ENCODE results near the gene FBXO24.

The FBXO24 gene

DNA sequence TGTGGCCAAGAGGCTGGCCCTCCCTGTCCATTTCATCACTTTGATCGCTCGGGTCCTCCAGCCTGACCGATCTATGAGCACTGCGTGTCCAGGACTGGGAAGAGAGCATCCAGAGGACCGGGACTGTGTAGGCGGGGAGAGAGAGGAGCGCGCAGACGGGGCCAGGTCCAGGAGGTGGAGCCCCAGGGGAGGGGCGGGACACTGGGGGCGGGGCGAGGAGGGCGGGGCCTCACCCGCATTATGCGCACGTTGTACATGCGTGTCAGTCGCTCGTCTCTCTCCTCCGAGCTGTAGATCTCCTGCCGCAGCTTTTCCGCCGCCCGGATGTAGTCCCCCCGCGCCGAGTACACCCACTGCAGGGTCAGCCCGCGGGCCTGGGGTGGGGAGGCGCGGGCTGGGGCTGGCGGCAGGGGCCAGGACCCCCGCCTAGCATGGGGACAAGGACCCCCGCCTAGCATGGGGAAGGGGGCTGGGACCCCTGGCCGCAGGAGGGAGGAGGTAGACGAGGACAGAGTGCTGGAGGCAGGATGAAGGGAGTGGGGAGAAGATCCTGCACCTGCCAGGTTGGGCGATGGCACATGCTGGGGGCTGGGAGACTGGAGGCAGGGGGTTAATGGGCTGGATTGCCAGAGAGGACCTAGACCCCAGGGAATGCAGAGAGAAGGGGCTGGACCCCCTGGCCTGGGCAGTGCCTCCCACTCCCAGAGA is 40.6 kb downstream of the FBXO24 start:
- no peaks in the 10 kb centered on the region for H3K27me3 Mint-ChIP-seq
- H3K36me3 Mint-ChIP-seq (ENCODE audit: low read depth) = peaks cover 3% of the 10 kb centered on the region
- DNase-seq (peak; percentile 88), ATAC-seq (peak; percentile 96)
- H3K27ac Mint-ChIP-seq = peak overlapping the region; percentile 81
- H3K9me3 Mint-ChIP-seq = no peaks in the 10 kb centered on the region
- H3K4me3 Mint-ChIP-seq = peak overlapping the region; percentile 79
- peaks cover 15% of the 10 kb centered on the region for H3K4me1 Mint-ChIP-seq

DNA sequence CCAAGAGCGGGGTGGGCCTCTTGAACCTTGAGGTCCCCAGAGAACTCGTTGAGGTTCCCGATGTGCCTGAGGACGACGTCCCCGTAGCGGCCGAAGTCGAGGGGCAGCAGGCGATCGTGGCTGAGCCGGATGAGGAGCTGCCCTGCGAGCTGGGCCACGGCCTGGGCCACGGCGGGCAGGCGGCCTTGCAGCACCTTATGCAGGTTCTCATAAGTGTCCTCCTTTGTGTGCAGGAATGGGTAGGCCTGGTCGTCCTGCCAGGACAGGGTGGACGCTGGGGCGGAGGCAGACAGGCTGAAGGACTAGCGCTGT is 41.1 kb downstream of the FBXO24 start:
- H3K4me3 Mint-ChIP-seq = peak overlapping the region; percentile 79

DNA sequence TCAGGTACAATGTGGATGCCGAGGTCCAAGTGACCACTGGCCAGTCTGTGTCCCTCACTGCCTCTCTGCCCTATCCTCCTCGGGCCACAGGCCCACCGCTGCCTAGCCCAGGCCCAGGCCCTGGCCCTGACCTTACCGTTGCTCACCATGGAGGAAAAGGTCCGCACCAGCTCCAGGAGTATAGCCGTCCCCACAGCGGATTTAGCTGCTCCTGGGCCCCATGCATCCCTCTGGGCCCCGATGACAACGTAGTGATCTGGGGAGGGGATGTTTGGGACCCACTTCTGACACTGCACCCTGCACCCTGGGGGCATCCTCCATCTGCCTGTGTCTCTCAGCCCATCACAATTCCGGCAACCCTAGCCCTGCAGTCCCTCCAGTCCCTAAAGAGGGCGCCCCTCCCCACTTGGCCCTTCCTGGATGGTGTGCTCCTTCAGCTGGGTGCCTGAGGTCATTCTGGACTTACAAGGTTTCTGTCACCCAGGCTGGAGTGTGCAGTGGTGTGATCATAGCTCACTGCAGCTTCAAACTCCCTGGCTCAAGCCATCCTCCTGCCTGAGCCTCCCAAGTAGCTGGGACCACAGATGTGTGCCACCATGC is 43.1 kb downstream of the FBXO24 start:
- no peak overlapping the region for H3K27ac Mint-ChIP-seq
- H3K9me3 Mint-ChIP-seq = no peaks in the 10 kb centered on the region
- peaks cover 32% of the 10 kb centered on the region for H3K4me1 Mint-ChIP-seq
- peaks cover 2% of the 10 kb centered on the region for H3K27me3 Mint-ChIP-seq
- ATAC-seq = no peak
- no peak overlapping the region for H3K4me3 Mint-ChIP-seq
- peaks cover 4% of the 10 kb centered on the region for H3K36me3 Mint-ChIP-seq (ENCODE audit: low read depth)
- peak; percentile 45 for DNase-seq

More for the DNA sequence above, 41.1 kb downstream of the FBXO24 start:
- H3K36me3 Mint-ChIP-seq (ENCODE audit: low read depth) = peaks cover 3% of the 10 kb centered on the region
- DNase-seq = no peak
- no peaks in the 10 kb centered on the region for H3K9me3 Mint-ChIP-seq
- H3K27me3 Mint-ChIP-seq = peaks cover under 1% of the 10 kb centered on the region
- no peak for ATAC-seq
- H3K4me1 Mint-ChIP-seq = peaks cover 17% of the 10 kb centered on the region
- H3K27ac Mint-ChIP-seq = peak overlapping the region; percentile 81

DNA sequence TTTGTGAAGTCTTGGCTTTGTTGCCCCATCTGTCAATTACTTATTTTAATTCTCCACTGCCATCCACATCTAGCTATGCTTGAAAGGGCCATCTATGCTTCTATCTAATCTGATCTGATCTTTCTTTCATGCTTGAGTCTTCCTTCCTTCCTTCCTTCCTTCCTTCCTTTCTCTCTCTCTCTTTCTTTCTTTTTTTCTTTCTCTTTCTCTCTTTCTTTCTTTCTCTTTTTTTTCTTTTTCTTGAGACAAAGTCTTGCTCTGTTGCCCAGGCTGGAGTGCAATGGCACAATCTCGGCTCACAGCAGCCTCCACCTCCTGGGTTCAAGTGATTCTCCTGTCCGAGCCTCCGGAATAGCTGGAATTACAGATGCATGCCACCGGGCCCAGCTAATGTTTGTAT is 43.9 kb downstream of the FBXO24 start:
- Mint-ChIP-seq H3K9me3 (no peaks in the 10 kb centered on the region), H3K36me3 (ENCODE audit: low read depth) (peaks cover 4% of the 10 kb centered on the region), H3K27me3 (peaks cover 2% of the 10 kb centered on the region), H3K4me1 (peaks cover 33% of the 10 kb centered on the region), H3K4me3 (no peak overlapping the region), H3K27ac (no peak overlapping the region)
- ATAC-seq = no peak
- DNase-seq = no peak

DNA sequence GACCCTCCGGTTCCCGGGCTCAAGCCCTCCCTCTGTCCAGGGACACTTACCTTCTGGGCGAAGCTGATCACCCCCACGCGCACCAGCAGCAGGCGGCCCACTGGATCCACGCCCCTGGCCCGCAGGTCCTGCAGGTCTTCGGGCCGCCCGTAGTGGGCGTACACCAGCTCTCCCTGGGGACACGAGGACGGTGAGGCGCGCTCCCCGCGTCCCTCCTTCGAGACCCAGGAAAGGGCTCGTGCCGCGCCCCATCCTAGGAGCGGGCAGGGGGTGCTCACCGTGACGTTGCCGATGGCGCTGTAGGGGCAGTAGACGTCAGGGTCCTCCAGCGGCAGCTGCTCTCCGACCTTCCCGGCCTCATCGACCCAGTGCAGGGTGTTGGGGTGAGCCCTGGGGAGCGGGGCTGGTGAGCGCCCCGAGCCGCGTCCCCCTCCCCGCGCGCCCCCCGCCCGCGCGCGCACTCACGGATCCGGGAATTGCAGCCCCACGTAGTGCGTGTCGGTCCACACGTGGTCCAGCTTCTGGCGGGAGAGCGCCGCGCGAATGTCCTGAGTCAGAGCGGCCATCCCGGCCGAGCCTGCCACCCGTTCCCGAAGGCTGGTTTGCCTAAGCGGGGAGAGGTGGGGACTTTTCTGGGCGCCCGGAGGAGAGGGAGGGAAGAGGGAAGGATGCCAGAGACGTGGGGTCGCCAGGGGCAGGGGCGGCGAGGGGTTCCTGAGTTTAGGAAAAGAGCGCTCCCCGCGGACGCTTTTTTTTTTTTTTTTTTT is 47.0 kb downstream of the FBXO24 start:
- DNase-seq (peak; percentile 69), ATAC-seq (peak; percentile 71)
- Mint-ChIP-seq H3K4me1 (peaks cover 21% of the 10 kb centered on the region), H3K36me3 (ENCODE audit: low read depth) (peaks cover 4% of the 10 kb centered on the region), H3K27me3 (peaks cover 2% of the 10 kb centered on the region), H3K9me3 (no peaks in the 10 kb centered on the region), H3K27ac (peak overlapping the region; percentile 91), H3K4me3 (peak overlapping the region; percentile 82)

DNA sequence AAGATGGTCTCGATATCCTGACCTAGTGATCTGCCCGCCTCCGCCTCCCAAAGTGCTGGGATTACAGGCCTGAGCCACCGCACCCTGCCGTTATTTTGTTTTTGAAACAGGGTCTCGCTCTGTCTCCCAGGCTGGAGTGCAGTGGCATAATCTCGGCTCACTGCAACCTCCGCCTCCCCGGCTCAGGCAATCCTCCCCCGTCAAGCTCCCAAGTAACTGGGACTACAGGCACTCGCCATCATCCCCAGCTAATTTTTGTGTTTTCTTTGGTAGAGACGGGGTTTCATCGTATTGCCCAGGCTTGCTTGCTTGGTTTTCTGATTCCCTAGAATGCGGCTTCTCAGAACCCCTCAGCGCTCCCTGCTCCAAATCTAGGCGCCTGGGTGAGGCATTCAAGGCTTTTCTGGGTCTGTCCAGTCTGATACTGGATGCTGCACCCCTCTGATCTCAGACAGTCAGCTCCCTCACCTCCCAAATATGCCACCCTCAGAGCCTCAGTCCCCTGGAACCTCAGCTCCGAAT is 53.9 kb downstream of the FBXO24 start:
- no peaks in the 10 kb centered on the region for H3K4me1 Mint-ChIP-seq
- H3K36me3 Mint-ChIP-seq (ENCODE audit: low read depth) = no peaks in the 10 kb centered on the region
- DNase-seq (no peak), ATAC-seq (no peak)
- no peak overlapping the region for H3K4me3 Mint-ChIP-seq
- no peak overlapping the region for H3K27ac Mint-ChIP-seq
- H3K9me3 Mint-ChIP-seq = no peaks in the 10 kb centered on the region
- peaks cover under 1% of the 10 kb centered on the region for H3K27me3 Mint-ChIP-seq

DNA sequence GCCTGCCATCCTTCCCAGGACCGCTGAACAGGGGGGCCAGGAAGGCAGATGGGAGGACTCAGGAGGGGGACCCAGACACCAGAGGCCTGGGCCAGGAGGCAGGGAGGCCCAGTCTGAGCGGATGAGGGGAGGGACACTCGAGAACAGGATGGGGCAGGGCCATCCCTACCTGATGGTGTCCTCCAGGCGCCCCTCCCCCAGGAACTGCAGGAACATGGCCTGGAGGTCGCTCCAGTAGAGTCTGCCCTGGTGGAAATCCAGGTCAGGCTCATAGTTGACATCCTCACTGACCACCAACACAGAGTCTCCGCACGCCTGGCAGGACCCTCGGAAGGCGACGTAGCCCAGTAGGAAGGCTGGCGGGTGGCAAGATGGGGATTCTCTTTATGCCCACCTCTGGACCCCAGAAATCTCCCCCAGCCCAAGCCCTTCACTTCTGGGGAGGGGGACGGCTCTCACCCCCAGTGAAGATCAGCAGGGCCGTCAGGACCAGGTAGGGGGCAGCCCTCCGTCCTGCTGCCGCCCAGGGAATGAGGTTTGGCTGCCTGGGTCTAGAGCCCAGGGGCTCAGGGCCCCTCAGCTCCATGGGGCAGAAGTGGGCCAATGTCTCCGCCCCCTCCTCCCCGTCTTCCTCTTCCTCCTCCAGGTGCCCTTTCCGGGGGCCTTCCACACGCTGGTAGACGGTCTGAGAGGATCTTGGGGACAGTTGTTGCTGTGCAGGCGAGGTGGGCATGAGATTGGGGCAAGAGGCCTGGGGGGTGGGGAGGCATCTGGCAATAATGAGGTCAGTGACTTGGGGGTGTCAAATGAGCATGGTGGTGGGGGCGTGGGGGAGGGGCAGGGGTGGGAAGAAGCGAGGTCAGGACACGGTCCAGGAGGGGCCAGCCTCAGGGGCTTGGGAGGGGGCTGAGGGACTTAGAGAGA is 54.7 kb downstream of the FBXO24 start:
- Mint-ChIP-seq H3K36me3 (ENCODE audit: low read depth) (no peaks in the 10 kb centered on the region), H3K27me3 (peaks cover 5% of the 10 kb centered on the region), H3K27ac (no peak overlapping the region), H3K9me3 (no peaks in the 10 kb centered on the region), H3K4me1 (no peaks in the 10 kb centered on the region), H3K4me3 (no peak overlapping the region)
- ATAC-seq = no peak
- no peak for DNase-seq

DNA sequence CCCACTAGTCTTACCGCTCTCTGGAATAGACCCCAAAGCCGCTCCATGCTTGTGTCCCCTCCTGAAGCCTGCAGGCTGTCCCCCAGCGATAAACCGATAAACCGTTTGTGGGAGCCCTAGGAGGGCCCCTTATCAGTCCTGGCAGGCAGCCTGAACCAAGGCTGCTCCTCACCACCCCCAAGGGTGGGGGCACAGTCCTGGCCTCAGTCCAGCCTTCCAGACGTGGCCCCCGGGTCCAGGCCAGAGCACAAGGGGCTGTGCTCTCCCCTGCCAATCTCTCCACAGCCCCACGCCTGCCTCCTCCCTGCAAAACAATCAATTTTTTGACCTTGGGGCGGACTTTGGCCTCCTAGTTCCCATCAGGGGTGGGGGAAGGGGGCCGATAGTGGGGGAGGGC is 55.3 kb downstream of the FBXO24 start, which contains the start of gene TFR2:
Gene TFR2 (minus strand): TSS at position 90 of the 397 bp plus-strand sequence. CDS start 43 bp downstream, at position 47.
- Mint-ChIP-seq H3K27ac (no peak within 1 kb of the TSS), H3K4me3 (no peak within 1 kb of the TSS), H3K9me3 (no peaks in the 10 kb centered on the region), H3K4me1 (no peaks in the 10 kb centered on the region), H3K36me3 (ENCODE audit: low read depth) (no peaks in the 10 kb centered on the region), H3K27me3 (peaks cover 5% of the 10 kb centered on the region)
- DNase-seq = no peak
- no peak for ATAC-seq

DNA sequence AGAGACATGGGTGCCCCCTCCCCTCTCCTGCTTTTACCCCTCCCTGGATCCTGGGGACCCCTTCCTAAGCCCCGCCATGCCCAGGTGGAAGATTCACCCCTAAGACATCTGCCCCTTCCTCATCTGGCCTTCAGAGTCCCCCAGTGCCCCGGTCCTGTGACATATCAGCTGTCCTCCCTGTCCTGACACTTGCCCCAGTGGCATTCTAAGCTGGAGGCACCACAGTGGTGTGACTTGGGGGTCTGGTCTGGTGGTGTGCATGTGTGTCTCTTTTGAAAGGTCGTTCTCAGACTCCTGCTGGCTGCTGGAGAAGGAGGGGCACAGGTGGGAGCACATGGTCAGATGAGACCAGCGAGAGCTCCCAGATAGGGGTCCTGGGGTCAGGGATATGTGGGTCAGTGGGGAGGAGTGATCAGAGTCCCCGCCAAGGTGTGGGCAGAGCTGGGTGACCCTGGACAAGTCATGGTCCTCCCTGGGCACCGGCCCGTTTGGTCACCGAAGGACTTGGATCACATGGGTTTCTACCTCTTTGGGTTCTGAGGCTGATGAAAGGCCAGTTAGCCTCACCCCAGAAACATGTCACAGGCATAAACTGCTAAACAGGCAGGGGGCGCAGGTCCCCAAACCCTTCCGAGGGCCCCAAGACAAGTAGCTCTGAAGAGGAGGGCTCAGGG is 55.9 kb downstream of the FBXO24 start:
- no peaks in the 10 kb centered on the region for H3K4me1 Mint-ChIP-seq
- ATAC-seq (no peak), DNase-seq (no peak)
- peaks cover 5% of the 10 kb centered on the region for H3K27me3 Mint-ChIP-seq
- H3K9me3 Mint-ChIP-seq = no peaks in the 10 kb centered on the region
- H3K27ac Mint-ChIP-seq = no peak overlapping the region
- H3K4me3 Mint-ChIP-seq = no peak overlapping the region
- no peaks in the 10 kb centered on the region for H3K36me3 Mint-ChIP-seq (ENCODE audit: low read depth)

DNA sequence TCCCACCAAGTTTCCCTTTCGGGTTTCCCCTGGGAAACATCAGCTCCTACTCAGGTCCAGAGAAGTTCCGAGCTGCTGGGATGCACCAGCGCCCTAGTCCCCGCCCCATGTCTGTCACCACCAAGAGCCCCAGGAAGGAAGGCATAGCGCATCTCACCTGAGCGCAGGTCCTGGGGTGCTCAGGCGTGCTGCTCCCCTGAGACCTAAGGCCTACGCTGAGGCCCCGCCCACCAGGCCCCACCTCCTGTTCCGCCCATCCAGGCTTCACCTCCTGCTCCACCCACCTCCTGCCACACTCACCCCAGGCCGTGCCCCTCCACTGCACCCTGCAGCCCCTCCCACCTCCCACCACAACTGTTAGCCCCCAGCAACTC is 56.4 kb downstream of the FBXO24 start:
- H3K27ac Mint-ChIP-seq = no peak overlapping the region
- no peaks in the 10 kb centered on the region for H3K9me3 Mint-ChIP-seq
- H3K4me3 Mint-ChIP-seq = no peak overlapping the region
- peaks cover 5% of the 10 kb centered on the region for H3K27me3 Mint-ChIP-seq
- DNase-seq (peak; percentile 39), ATAC-seq (peak; percentile 59)
- H3K36me3 Mint-ChIP-seq (ENCODE audit: low read depth) = no peaks in the 10 kb centered on the region
- H3K4me1 Mint-ChIP-seq = no peaks in the 10 kb centered on the region

DNA sequence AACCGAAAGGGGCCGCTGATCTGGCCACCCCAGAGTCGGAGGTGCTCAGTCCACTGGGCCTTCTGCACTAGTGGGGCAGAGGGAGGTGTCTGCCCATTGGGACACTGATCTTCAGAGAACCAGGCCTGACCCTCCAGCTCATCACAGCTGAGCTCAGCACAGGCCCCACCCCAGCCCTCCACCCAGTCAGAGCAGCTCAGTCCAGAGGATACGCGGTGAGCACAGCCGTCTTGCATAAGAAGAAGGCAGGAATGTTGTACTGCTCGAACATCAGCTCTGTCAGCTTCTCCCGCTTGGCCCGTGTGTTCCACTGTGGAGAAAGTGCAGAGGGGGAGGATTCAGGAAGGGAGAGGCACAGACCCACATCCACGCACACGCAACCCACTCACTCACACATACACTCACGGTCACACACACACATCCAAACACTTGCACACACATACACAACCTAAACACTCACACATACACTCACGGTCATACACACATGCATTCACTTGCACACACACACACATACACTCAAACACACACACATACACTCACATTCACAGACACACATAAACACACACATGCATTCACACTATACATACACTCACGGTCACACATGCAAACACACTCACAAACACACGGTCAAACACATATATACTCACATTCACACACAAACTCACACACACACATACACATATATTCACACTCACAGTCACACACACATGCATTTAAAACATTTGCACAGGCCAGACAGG is 63.9 kb downstream of the FBXO24 start:
- ATAC-seq = no peak
- H3K27ac Mint-ChIP-seq = no peak overlapping the region
- no peaks in the 10 kb centered on the region for H3K4me1 Mint-ChIP-seq
- H3K9me3 Mint-ChIP-seq = no peaks in the 10 kb centered on the region
- peaks cover 26% of the 10 kb centered on the region for H3K27me3 Mint-ChIP-seq
- DNase-seq = no peak
- H3K36me3 Mint-ChIP-seq (ENCODE audit: low read depth) = no peaks in the 10 kb centered on the region
- H3K4me3 Mint-ChIP-seq = no peak overlapping the region
